PFSK-1 (cell line): Measurements from ENCODE around the gene CHCHD1.

Experiments used
- FOXP2 ChIP-seq: optimal IDR thresholded peaks from 2 replicates; pipeline ENCODE3; 2011; ENCODE audit warnings: borderline replicate concordance, control low read depth, inconsistent platforms; ENCODE audit not compliant: insufficient read depth; ENCODE audit errors: extremely low read length, extremely low read depth
- POLR2AphosphoS5 ChIP-seq: IDR thresholded peaks from 2 replicates; pipeline ENCODE4 v1.6.1; 2012; ENCODE audit warnings: low read depth, mild to moderate bottlenecking, control low read depth, low read length, moderate library complexity
- SIN3A ChIP-seq: IDR thresholded peaks from 2 replicates; pipeline ENCODE4 v1.6.1; 2012; ENCODE audit warnings: mild to moderate bottlenecking, low read length, moderate library complexity, borderline replicate concordance; ENCODE audit not compliant: insufficient read depth
- TAF1 ChIP-seq: IDR thresholded peaks from 2 replicates; pipeline ENCODE4 v1.6.1; 2012; ENCODE audit warnings: low read length, control low read depth, borderline replicate concordance; ENCODE audit not compliant: insufficient read depth
- TF ChIP-seq, protein P1 (sequence below), 2 experiments: IDR thresholded peaks; 2 replicates each; pipeline versions ENCODE4 v1.6.1 to v1.8.0; 2011 to 2012; ENCODE audit warnings: low read depth in 2 of 2, low read length in 2 of 2, control low read depth in 1 of 2, inconsistent platforms in 1 of 2, mild to moderate bottlenecking in 1 of 2, moderate library complexity in 1 of 2; ENCODE audit not compliant: insufficient read depth in 1 of 2

DNA sequence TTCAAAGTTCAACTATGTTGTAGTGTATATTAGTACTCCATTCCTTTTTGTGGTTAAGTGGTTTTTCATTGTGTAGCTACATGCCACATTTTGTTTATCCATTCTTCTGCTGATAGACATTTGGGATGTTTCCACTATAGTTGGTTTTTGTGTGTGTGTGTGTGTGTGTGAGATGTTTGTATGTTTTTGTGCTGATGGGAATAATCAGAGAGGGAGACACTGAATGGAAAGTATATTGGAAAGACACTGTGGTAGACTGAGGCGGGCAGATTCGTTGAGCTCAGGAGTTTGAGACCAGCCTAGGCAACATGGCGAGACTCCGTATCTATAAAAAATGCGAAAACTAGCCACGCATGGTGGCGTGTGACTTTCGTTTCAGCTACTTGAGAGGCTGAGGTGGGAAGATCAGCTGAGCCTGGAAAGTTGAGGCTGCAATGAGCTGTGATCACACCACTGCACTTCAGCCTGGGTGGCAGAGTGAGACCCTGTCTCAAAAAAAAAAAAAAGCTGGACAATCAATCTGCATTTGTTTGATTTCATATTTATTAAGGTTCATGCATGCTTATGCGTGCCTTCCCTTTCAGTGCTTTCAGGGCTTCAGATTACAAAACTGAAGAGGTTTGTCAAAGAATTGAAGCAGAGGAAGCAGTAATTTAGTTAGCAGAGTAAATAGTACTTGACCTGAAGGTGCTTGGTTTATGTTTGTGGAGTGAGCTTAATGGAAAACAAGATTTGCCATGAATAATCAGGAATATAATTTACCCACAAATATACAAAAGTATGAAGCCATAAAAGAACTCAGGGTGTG, 22.9 kb upstream of the CHCHD1 start:
- TF ChIP-seq, protein P1, sequence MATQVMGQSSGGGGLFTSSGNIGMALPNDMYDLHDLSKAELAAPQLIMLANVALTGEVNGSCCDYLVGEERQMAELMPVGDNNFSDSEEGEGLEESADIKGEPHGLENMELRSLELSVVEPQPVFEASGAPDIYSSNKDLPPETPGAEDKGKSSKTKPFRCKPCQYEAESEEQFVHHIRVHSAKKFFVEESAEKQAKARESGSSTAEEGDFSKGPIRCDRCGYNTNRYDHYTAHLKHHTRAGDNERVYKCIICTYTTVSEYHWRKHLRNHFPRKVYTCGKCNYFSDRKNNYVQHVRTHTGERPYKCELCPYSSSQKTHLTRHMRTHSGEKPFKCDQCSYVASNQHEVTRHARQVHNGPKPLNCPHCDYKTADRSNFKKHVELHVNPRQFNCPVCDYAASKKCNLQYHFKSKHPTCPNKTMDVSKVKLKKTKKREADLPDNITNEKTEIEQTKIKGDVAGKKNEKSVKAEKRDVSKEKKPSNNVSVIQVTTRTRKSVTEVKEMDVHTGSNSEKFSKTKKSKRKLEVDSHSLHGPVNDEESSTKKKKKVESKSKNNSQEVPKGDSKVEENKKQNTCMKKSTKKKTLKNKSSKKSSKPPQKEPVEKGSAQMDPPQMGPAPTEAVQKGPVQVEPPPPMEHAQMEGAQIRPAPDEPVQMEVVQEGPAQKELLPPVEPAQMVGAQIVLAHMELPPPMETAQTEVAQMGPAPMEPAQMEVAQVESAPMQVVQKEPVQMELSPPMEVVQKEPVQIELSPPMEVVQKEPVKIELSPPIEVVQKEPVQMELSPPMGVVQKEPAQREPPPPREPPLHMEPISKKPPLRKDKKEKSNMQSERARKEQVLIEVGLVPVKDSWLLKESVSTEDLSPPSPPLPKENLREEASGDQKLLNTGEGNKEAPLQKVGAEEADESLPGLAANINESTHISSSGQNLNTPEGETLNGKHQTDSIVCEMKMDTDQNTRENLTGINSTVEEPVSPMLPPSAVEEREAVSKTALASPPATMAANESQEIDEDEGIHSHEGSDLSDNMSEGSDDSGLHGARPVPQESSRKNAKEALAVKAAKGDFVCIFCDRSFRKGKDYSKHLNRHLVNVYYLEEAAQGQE (IDR thresholded peaks at IDR 0.05; ENCODE audit: insufficient read depth in 1 of 2, low read depth in 2 of 2, low read length in 2 of 2): no peak
- no peak for TF ChIP-seq TAF1
- no peak for TF ChIP-seq POLR2AphosphoS5
- TF ChIP-seq FOXP2: no peak
- no peak for TF ChIP-seq SIN3A
